SKM-1 treated with dmso at 0.1 percent for 144 hours (cell line): ENCODE data around the gene FOXF1.

Source experiments
- DNase-seq: peaks from one replicate; lab custom pipeline; 2025; ENCODE audit not compliant: unreplicated experiment; lab: John Stamatoyannopoulos, UW

Gene FOXF1

DNA sequence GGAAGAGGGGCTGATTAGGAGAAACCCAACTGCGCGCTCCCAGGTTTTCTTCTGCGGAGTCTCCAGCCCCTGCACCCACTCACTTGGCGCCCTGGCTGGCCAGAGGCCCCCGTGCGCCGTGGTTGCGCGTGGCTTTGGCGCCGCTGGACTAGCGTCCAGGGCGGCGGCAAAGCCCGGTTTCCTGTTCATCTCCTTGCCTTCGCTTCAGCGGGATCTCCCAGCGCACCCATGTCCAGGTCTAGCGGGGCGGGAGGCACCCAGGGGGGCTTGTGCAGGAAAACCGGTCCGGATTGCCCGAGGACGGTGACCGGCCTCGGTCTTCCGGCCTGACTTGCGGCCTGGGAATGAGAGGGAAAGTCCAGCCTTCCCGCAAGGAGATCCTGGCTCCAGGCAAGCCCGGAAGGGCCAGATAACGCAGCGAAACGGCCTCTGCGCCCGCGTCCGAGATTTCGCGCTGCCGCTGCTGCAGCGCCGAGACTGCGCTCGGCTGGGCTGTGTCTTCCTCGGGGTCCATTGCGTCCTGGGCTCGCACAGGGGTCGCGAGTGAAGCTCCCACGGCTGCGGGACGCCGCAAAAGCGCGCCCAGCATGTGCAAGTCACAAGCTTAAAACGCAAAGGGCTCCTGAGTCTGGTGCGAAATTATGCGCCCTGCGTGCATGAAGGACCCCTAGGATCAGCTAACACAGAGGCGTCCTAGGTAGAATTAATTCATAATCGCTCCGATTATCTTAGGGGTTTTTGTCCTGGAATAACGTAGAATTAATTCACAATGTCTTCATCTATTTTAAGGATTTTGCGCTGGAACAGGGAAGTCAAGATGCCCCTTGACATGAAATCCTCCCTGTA is 5.7 kb downstream of the FOXF1 start:
- DNase-seq: no peak

DNA sequence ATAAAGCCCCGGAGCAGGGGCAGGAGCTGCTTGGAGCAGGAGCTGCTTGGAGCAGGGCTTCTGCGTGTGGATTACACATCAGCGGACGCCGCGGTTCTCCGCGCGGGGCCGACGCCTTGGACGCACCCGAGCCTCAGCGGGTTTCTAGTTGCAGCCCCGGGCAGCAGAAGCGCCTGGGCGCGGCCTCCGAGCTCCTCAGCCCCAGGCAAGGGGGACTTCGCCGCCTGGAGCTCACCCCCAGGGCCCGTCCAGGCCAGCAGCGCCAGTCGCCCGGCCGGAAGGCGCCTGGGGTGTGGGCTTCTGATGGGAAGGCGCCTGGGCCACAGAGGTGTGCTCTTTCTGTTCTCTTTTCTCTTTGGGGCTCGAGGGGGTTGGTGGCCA is 6.3 kb downstream of the FOXF1 start:
- DNase-seq: no peak

DNA sequence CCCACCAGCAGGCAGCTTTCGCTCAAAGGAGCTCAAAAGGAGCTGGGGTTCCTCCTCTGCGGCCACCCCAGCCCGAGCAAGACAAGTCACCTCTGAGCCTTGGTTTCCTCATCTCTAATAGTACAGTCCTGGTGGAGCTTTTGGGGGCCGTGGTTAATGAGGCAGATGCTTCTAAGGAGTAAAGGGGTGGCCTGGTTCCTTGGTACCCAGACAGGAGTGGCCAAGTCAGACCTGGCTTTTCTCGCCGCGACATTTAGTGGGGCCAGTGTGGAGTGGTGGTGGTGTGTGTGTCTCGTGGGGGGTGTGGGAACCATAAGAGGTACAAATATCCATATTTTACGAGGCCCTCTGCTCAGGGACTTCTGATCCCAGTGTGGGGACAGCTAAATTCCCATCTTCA is 6.7 kb downstream of the FOXF1 start:
- DNase-seq: no peak

DNA sequence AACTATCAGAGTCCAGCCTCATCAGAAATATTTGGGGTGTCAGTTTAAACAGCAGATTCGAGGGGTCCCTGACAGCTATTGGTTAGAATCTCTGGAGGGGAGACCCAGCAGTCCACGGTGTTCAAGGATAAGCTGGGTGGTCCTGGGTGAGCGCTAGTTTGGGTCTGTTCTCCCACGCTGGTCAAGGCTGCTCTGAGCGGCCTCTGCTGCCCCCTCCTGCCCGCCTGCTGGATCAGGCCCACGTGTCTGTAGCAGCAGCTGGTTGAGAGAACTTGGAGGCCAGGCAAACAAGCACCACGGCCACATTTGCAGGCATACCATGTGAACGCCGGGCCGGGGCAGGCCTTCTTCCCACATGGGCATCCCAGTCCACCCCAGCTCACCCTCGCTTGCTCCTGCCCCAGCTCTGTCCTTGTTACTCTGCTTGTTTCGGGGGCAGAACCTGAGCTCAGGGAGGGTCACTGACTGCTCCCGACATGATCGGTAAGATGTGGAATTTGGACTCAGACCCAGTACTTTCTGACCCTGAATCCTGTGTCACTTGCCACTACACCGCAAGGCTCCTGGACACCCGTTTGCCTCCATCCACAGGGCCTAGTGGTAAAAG is 7.4 kb downstream of the FOXF1 start:
- DNase-seq: peak; percentile 14

GRCh38 chr16:86519007-86519648 is 8.8 kb downstream of the FOXF1 start:
- DNase-seq: no peak

GRCh38 chr16:86519649-86520316 is 9.5 kb downstream of the FOXF1 start:
- DNase-seq: peak; percentile 36

- no peak for DNase-seq
Observed at GRCh38 chr16:86520317-86521210, 10.2 kb downstream of the FOXF1 start.

- DNase-seq: no peak
Observed at GRCh38 chr16:86521236-86522197, 11.2 kb downstream of the FOXF1 start.

- no peak for DNase-seq
Observed at GRCh38 chr16:86522634-86523033, 12.3 kb downstream of the FOXF1 start.

GRCh38 chr16:86523166-86523740 is 12.9 kb downstream of the FOXF1 start:
- DNase-seq: no peak

GRCh38 chr16:86524029-86524428 is 13.7 kb downstream of the FOXF1 start:
- no peak for DNase-seq

- no peak for DNase-seq
Observed at GRCh38 chr16:86525696-86526095, 15.4 kb downstream of the FOXF1 start.

GRCh38 chr16:86527366-86527765 is 17.0 kb downstream of the FOXF1 start:
- no peak for DNase-seq

- no peak for DNase-seq
Observed at GRCh38 chr16:86528061-86528929, 18.0 kb downstream of the FOXF1 start.

- no peak for DNase-seq
Observed at GRCh38 chr16:86529160-86529559, 18.8 kb downstream of the FOXF1 start.

- no peak for DNase-seq
Observed at GRCh38 chr16:86530251-86531190, 20.2 kb downstream of the FOXF1 start.

GRCh38 chr16:86531191-86531545 is 20.8 kb downstream of the FOXF1 start:
- DNase-seq: no peak
